AG09319 (cell line): Measurements from ENCODE around the gene RAP1GDS1.

Source experiments
- DNase-seq: peaks from one replicate; pipeline ENCODE4 v3.0.0-alpha.2; 2010; ENCODE audit warnings: low read depth; ENCODE audit errors: extremely low read depth
- CTCF ChIP-seq: IDR thresholded peaks from 2 replicates; pipeline ENCODE4 v1.5.1; 2011; ENCODE audit warnings: low read depth, mild to moderate bottlenecking, inconsistent platforms, low read length, moderate library complexity

RAP1GDS1 gene

GRCh38 chr4:98261405-98262291, 464 bp downstream of the RAP1GDS1 start:
- DNase-seq, result peak; percentile 20
- TF ChIP-seq CTCF, result no peak

- TF ChIP-seq CTCF, result no peak
- DNase-seq, result no peak
Measured at GRCh38 chr4:98262431-98262830, 1.2 kb downstream of the RAP1GDS1 start.

DNA sequence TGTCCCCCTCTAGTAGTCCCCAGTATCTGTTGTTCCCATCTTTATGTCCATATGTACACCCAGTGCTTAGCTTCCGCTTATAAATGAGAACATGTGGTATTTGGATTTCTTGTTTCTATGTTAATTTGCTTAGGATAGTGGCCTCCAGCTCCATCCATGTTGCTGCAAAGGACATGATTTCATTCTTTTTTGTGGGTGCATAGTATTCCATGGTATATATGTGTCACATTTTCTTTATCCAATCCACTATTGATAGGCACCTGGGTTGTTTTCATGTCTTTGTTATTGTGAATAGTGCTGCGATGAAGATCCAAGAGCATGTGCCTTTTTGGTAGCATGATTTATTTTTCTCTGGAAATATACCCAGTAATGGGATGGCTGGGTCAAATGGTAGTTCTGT, 6.3 kb downstream of the RAP1GDS1 start:
- DNase-seq, result no peak
- TF ChIP-seq CTCF, result no peak

DNA sequence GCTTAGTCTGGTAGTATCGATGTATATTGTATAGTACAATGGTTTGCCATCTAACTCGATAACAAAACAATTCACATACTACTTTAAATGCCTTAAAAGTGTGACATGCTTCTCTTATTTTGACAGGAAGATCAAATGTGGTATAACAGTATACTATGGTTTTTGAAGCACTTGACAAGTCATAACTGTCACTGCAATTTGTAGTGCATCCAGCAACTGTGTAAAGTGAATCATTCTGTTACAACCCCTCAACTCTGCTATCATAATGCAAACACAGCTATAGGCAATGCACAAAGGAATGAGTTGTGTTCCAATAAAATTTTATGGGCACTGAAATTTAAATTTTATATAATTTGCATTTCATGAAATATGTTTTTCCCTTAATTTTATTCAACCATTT, 14.0 kb downstream of the RAP1GDS1 start:
- no peak for TF ChIP-seq CTCF
- DNase-seq, result no peak

- TF ChIP-seq CTCF, result no peak
- no peak for DNase-seq
Measured at GRCh38 chr4:98283219-98284189, 22.3 kb downstream of the RAP1GDS1 start.

GRCh38 chr4:98284640-98285046, 23.5 kb downstream of the RAP1GDS1 start:
- no peak for TF ChIP-seq CTCF
- DNase-seq, result no peak

DNA sequence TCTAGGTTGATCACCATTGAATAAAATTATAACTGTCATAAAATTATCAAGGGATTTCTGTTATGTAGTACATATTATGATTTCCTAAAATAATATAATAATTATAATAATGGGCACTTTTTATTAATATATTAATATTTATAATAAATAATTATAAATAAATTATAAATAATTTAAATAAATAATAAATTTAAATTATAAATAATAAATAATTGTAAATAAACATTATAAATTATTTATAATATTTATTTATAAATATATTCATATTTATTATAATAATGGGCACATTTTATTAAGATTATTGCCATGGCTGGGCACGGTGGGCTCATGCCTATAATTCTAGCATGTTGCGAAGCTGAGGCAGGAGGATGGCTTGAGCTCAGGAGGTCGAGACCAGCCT, 24.5 kb downstream of the RAP1GDS1 start:
- DNase-seq, result no peak
- no peak for TF ChIP-seq CTCF
